ENCODE measurements around the gene MIXL1.
"Not testable (repeated sequence)": the region's sequence is repeated elsewhere in the genome, so short reads cannot be mapped to it uniquely, and the experiment has no call there.

MIXL1 gene

GRCh38 chr1:226223157-226223785 is at the start of gene MIXL1:
Gene MIXL1 (plus strand): TSS chr1:226223664. CDS start chr1:226223682, 18 bp downstream.
- DNase-seq: no peak

- no peak for DNase-seq
These were observed 46.6 kb upstream of the MIXL1 start for GRCh38 chr1:226176870-226177269.

GRCh38 chr1:226181996-226182714 is 41.3 kb upstream of the MIXL1 start:
- DNase-seq: no peak

- peak; percentile 1 for DNase-seq
These were observed 38.1 kb upstream of the MIXL1 start for GRCh38 chr1:226185141-226186036.

GRCh38 chr1:226186124-226187018 is 37.1 kb upstream of the MIXL1 start, which contains the start of gene ACBD3:
Gene ACBD3 (minus strand): TSS chr1:226186741. CDS start chr1:226186675, 66 bp downstream.
- peak; percentile 85 for DNase-seq

GRCh38 chr1:226187019-226187322 is 36.5 kb upstream of the MIXL1 start:
- DNase-seq: no peak

GRCh38 chr1:226187380-226187779 is 36.1 kb upstream of the MIXL1 start:
- no peak for DNase-seq

GRCh38 chr1:226195144-226195543 is 28.3 kb upstream of the MIXL1 start:
- DNase-seq: no peak

- no peak for DNase-seq
These were observed 23.5 kb upstream of the MIXL1 start for GRCh38 chr1:226199971-226200370.

GRCh38 chr1:226201029-226201593 is 22.4 kb upstream of the MIXL1 start:
- no peak for DNase-seq

GRCh38 chr1:226202246-226202645 is 21.2 kb upstream of the MIXL1 start:
- DNase-seq: no peak

- DNase-seq: not testable (repeated sequence)
These were observed 20.8 kb upstream of the MIXL1 start for GRCh38 chr1:226202666-226203065.

- no peak for DNase-seq
These were observed 20.2 kb upstream of the MIXL1 start for GRCh38 chr1:226203240-226203639.

- no peak for DNase-seq
These were observed 19.8 kb upstream of the MIXL1 start for GRCh38 chr1:226203655-226204054.

GRCh38 chr1:226204198-226204597 is 19.3 kb upstream of the MIXL1 start:
- DNase-seq: no peak

- DNase-seq: no peak
These were observed 16.4 kb upstream of the MIXL1 start for GRCh38 chr1:226207048-226207447.

GRCh38 chr1:226209307-226210059 is 14.0 kb upstream of the MIXL1 start:
- DNase-seq: no peak

GRCh38 chr1:226210571-226211176 is 12.8 kb upstream of the MIXL1 start:
- DNase-seq: no peak

GRCh38 chr1:226211181-226211821 is 12.2 kb upstream of the MIXL1 start:
- no peak for DNase-seq

GRCh38 chr1:226212545-226212944 is 10.9 kb upstream of the MIXL1 start:
- no peak for DNase-seq
